ENCODE measurements around the gene CRB2.
"Not testable (repeated sequence)": the region's sequence is repeated elsewhere in the genome, so short reads cannot be mapped to it uniquely, and the experiment has no call there.

DNA sequence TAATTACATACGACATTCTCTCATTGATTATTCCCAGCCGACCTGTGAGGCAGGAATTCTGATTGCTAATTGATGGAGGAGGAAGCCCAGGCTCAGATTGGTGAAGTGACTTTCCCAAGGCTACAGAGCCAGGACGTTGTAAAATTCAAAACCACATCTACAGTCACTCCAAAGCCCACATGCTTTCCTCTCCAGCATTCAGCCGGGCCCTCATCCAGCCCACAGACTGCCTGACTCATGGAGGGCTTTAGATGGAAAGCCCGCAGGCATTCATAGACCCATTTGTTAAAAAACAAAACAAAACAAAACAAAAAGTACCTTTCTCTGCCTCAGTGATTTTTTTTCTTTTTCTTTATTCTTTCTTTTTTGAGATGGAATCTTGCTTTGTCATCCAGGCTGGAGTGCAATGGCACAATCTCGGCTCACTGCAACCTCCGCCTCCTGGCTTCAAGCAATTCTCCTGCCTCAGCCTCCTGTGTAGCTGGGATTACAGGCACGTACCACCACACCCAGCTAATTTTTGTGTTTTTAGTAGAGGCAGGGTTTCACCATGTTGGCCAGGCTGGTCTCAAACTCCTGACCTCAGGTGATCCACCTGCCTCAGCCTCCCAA, 22.8 kb upstream of the CRB2 start:
- TF ChIP-seq CTCF (IDR thresholded peaks at IDR 0.05); EZH2 (IDR thresholded peaks at IDR 0.05; ENCODE audit: borderline replicate concordance, insufficient read depth, low read depth, low read length, poor library complexity, severe bottlenecking): not testable (repeated sequence)
